Measurements from ENCODE around the gene NDUFAF2.

Gene NDUFAF2

DNA sequence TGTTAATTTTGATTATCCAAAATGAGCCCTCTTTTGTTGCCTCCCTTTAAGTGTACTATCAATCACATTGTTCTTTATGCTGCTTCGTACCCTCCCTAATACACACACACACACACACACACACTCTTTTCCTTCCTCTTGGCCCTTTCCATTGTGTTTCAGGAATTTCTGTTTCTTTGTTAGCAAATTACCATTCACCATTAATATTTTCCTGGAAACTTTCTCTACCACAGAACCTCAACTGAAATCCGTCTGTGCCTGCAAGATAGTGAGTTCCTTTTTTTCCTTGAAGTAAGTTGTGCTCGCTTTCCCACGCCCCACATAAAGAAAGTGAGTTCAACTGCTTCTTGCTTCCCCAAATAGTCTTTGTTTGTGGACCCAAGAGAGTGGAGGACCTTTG is 155.4 kb downstream of the NDUFAF2 start:
- no peak overlapping the region for H3K4me3 ChIP-seq (ENCODE audit: low read depth, low read length)
- DNase-seq (ENCODE audit: low read depth) = no peak
- TF ChIP-seq, protein P1, sequence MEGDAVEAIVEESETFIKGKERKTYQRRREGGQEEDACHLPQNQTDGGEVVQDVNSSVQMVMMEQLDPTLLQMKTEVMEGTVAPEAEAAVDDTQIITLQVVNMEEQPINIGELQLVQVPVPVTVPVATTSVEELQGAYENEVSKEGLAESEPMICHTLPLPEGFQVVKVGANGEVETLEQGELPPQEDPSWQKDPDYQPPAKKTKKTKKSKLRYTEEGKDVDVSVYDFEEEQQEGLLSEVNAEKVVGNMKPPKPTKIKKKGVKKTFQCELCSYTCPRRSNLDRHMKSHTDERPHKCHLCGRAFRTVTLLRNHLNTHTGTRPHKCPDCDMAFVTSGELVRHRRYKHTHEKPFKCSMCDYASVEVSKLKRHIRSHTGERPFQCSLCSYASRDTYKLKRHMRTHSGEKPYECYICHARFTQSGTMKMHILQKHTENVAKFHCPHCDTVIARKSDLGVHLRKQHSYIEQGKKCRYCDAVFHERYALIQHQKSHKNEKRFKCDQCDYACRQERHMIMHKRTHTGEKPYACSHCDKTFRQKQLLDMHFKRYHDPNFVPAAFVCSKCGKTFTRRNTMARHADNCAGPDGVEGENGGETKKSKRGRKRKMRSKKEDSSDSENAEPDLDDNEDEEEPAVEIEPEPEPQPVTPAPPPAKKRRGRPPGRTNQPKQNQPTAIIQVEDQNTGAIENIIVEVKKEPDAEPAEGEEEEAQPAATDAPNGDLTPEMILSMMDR (conservative IDR thresholded peaks at IDR 0.05; ENCODE audit: low read depth, low read length) = no peak

DNA sequence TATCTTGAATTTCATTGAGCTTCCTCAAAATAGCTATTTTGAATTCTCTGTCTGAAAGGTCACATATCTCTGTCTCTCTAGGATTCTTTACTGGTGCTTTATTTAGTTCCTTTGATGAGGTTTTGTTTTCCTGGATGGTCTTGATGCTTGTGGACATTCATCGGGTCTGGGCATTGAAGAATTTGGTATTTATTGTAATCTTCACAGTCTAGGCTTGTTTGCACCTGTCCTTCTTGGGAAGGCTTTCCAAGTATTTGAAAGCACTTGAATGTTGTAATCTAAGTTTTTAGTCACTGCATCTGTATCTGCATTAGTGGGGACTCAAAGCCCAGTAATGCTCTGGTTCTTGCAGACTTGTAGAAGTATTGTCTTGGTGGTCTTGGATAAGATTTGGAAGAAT is 169.4 kb downstream of the NDUFAF2 start:
- no peak overlapping the region for H3K4me3 ChIP-seq (ENCODE audit: low read depth, low read length)
- TF ChIP-seq, protein P1 (conservative IDR thresholded peaks at IDR 0.05; ENCODE audit: low read depth, low read length) = no peak
- DNase-seq (ENCODE audit: low read depth) = no peak

DNA sequence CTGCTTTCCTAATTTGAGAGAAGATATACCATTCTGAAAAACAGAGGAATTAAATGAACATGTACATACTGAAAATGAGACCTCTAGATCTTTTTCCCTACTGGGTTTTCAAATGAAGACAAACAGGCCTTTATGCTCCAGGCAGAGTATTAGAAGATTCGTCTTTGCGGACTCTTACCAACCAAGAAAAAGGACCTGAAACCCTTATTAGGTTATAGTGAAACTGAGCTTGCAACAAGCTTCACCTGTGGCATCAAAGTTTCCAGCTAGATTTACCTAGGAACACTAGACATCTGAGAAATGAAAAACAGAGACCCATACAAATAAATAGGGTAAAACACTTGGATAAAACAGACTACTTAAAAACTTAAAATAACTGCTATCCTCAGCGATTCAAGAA is 171.0 kb downstream of the NDUFAF2 start:
- TF ChIP-seq, protein P1 (conservative IDR thresholded peaks at IDR 0.05; ENCODE audit: low read depth, low read length) = no peak
- no peak overlapping the region for H3K4me3 ChIP-seq (ENCODE audit: low read depth, low read length)
- no peak for DNase-seq (ENCODE audit: low read depth)

DNA sequence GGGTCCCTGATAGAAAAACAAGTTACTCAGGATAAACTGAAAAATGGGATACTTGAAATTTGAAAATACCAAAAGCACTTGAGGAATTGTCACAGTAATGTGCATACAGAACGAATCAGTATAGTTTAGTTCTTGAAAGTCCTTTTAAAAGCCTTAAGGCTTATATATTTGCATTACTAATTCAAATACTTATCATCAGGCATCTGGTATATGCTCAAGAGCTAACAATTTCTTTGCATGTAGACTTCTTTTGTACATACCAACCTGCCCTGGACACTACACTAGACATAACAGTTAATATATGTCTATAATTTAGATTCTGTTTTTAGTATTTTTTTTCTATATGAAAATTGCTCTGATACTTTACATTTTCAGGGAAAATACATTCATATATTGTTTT is 174.1 kb downstream of the NDUFAF2 start:
- no peak overlapping the region for H3K4me3 ChIP-seq (ENCODE audit: low read depth, low read length)
- DNase-seq (ENCODE audit: low read depth) = no peak
- TF ChIP-seq, protein P1 (conservative IDR thresholded peaks at IDR 0.05; ENCODE audit: low read depth, low read length) = no peak

DNA sequence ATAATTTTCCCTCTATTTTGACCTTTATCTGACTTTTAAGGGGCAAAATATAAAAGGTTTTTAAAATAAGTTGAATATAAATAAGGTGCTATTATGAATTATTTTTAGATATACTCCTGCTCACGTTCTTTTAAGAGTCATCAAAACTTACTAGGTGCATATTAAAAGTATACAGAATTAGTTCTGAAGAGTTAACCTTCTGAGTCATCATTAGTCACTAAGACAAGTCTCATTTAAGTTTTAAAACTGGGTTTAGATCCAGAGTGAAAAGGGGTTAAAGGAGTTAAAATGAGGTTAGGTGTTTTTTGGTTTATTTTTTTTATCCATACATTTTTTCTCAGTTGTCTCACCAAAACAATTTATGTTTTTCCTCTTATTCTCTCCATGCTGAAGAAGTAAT is 175.5 kb downstream of the NDUFAF2 start:
- TF ChIP-seq, protein P1 (conservative IDR thresholded peaks at IDR 0.05; ENCODE audit: low read depth, low read length) = no peak
- peak; percentile 1 for DNase-seq (ENCODE audit: low read depth)
- H3K4me3 ChIP-seq (ENCODE audit: low read depth, low read length) = no peak overlapping the region

DNA sequence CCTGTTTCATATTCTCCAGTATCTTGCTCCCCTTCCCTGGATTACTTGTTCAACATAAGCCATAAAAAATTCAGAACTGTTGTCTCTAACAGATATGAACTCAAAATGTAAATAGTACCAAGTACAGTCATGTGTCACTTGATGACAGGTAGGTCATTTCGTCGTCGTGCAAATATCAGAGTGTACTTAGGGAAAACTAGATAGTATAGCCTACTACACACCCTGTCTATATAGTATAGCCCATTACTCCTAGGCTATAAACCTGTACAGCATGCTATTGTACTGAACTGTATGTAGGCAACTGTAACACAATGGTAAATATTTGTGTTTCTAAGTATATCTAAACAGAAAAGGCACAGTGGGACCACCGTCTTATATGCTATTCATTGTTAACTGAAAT is 178.1 kb downstream of the NDUFAF2 start:
- TF ChIP-seq, protein P1 (conservative IDR thresholded peaks at IDR 0.05; ENCODE audit: low read depth, low read length) = no peak
- DNase-seq (ENCODE audit: low read depth) = no peak

DNA sequence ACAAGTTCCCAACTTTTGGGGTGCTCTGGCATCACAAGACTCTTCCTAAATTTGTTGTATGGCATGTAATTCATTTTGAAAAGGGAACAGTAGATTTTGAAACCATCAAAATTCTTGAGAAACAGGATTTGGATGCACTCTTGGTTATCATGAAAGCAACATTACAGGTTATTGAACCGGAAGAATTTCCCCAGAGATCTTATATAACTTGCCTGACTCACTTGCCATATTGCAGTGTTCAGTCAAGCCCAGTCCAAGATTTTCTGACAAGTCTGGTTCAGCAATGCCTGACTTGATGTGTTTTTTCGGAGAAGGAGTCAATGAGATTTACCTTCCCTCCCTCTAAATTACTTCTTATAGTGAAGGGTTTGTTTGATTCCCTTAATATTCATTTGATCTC is 185.3 kb downstream of the NDUFAF2 start:
- no peak for DNase-seq (ENCODE audit: low read depth)
- TF ChIP-seq, protein P1 (conservative IDR thresholded peaks at IDR 0.05; ENCODE audit: low read depth, low read length) = no peak
- H3K4me3 ChIP-seq (ENCODE audit: low read depth, low read length) = no peak overlapping the region

More for the DNA sequence above, 178.1 kb downstream of the NDUFAF2 start:
- no peak overlapping the region for H3K4me3 ChIP-seq (ENCODE audit: low read depth, low read length)
